HepG2 (cell line): ENCODE measurements around the gene RHBDL1. TPM values are rescaled to one million over a fixed set of nuclear protein-coding genes. Genes with fewer than 3 reads are reported as not detected.

Source experiments
- AGO2 ChIP-seq: fragments of 200-400 bp; formaldehyde crosslinking; optimal IDR thresholded peaks from 2 replicates; pipeline ENCODE3; 2017; ENCODE audit warnings: mild to moderate bottlenecking, low read depth, low read length, moderate library complexity
- CBX2 ChIP-seq, 2 experiments: fragments of 200-600 bp in 1 of 2; sonication (generic); formaldehyde crosslinking in 1 of 2; IDR thresholded peaks; 2 replicates each; pipeline versions ENCODE4 v1.7.0 to v1.8.1; 2018 to 2022; ENCODE audit warnings: low read depth in 2 of 2, low read length in 1 of 2, mild to moderate bottlenecking in 1 of 2, missing genetic modification reagents in 1 of 2
- CCAR2 ChIP-seq: fragments of 200-400 bp; formaldehyde crosslinking; optimal IDR thresholded peaks from 2 replicates; pipeline ENCODE3; 2018; ENCODE audit warnings: low read depth, mild to moderate bottlenecking, low read length, moderate library complexity
- CREBL2 ChIP-seq: sonication (generic); formaldehyde crosslinking; IDR thresholded peaks from 2 replicates; pipeline ENCODE4 v1.8.1; 2023; ENCODE audit warnings: missing genetic modification reagents, mild to moderate bottlenecking, borderline replicate concordance
- CREM ChIP-seq, 2 experiments: sonication (generic) in 1 of 2; formaldehyde crosslinking in 1 of 2; IDR thresholded peaks; 2 replicates each; pipeline versions ENCODE4 v1.4.0 to v1.6.1; 2016 to 2020; ENCODE audit warnings: antibody characterized with exemption in 1 of 2, mild to moderate bottlenecking in 1 of 2, missing genetic modification reagents in 1 of 2
- EHMT2 ChIP-seq: fragments of 200-600 bp; sonication (generic); IDR thresholded peaks from 2 replicates; pipeline ENCODE4 v1.7.0; 2017; ENCODE audit warnings: antibody characterized with exemption, low read depth, low read length, borderline replicate concordance
- ETV5 ChIP-seq: IDR thresholded peaks from 2 replicates; pipeline ENCODE4 v1.6.1; 2018; ENCODE audit warnings: missing biosample characterization, missing genetic modification reagents, inconsistent platforms, borderline replicate concordance
- KLF12 ChIP-seq: sonication (generic); formaldehyde crosslinking; IDR thresholded peaks from 2 replicates; pipeline ENCODE4 v1.4.0; 2020; ENCODE audit warnings: missing genetic modification reagents, borderline replicate concordance
- LBX2 ChIP-seq: sonication (generic); formaldehyde crosslinking; IDR thresholded peaks from 2 replicates; pipeline ENCODE4 v1.5.0; 2020; ENCODE audit warnings: missing genetic modification reagents, mild to moderate bottlenecking, borderline replicate concordance
- MAFF ChIP-seq: IDR thresholded peaks from 2 replicates; pipeline ENCODE4 v1.6.1; 2011; ENCODE audit warnings: low read depth, low read length, improper control_type of control experiment
- MLXIP ChIP-seq: sonication (generic); formaldehyde crosslinking; IDR thresholded peaks from 2 replicates; pipeline ENCODE4 v1.9.0; 2021; ENCODE audit warnings: missing genetic modification reagents, borderline replicate concordance
- NBN ChIP-seq: fragments of 450-650 bp; conservative IDR thresholded peaks from 2 replicates; pipeline ENCODE4 v1.6.1; 2017
- NCOA1 ChIP-seq: sonication (generic); formaldehyde crosslinking; IDR thresholded peaks from 2 replicates; pipeline ENCODE4 v1.9.0; 2021; ENCODE audit warnings: missing genetic modification reagents
- NFKBIZ ChIP-seq: IDR thresholded peaks from 2 replicates; pipeline ENCODE4 v1.6.1; 2018; ENCODE audit warnings: missing genetic modification reagents, missing compliant biosample characterization
- PCBP2 ChIP-seq: fragments of 200-400 bp; formaldehyde crosslinking; optimal IDR thresholded peaks from 2 replicates; pipeline ENCODE3; 2018; ENCODE audit warnings: low read length, low read depth; ENCODE audit not compliant: poor library complexity, severe bottlenecking
- RBAK ChIP-seq: sonication (generic); formaldehyde crosslinking; IDR thresholded peaks from 2 replicates; pipeline ENCODE4 v1.5.1; 2020; ENCODE audit warnings: mild to moderate bottlenecking, missing genetic modification reagents
- SP140L ChIP-seq: sonication (generic); formaldehyde crosslinking; IDR thresholded peaks from 2 replicates; pipeline ENCODE4 v1.4.0; 2020; ENCODE audit warnings: missing genetic modification reagents, borderline replicate concordance
- TAF1 ChIP-seq: sonication (generic); formaldehyde crosslinking; IDR thresholded peaks from 2 replicates; pipeline ENCODE4 v1.4.0; 2020; ENCODE audit warnings: missing genetic modification reagents
- U2AF1 ChIP-seq: fragments of 200-400 bp; formaldehyde crosslinking; optimal IDR thresholded peaks from 2 replicates; pipeline ENCODE3; 2017; ENCODE audit warnings: mild to moderate bottlenecking, low read depth, low read length
- XRCC5 ChIP-seq: fragments of 200-400 bp; formaldehyde crosslinking; optimal IDR thresholded peaks from 2 replicates; pipeline ENCODE3; 2017; ENCODE audit warnings: mild to moderate bottlenecking, low read length
- ZFP1 ChIP-seq: IDR thresholded peaks from 2 replicates; pipeline ENCODE4 v1.6.1; 2016
- ZFP36 ChIP-seq: fragments of 150-350 bp; IDR thresholded peaks from 2 replicates; pipeline ENCODE4 v1.6.1; 2018; ENCODE audit warnings: borderline replicate concordance, low read length, low read depth; ENCODE audit not compliant: partially characterized antibody
- ZKSCAN8 ChIP-seq: IDR thresholded peaks from 2 replicates; pipeline ENCODE4 v1.6.1; 2016; ENCODE audit warnings: borderline replicate concordance, missing genetic modification reagents, missing compliant biosample characterization
- ZNF207 ChIP-seq: fragments of 450-650 bp; IDR thresholded peaks from 2 replicates; pipeline ENCODE4 v1.6.1; 2016; ENCODE audit warnings: antibody characterized with exemption, borderline replicate concordance
- ZNF432 ChIP-seq: sonication (generic); formaldehyde crosslinking; IDR thresholded peaks from 2 replicates; pipeline ENCODE4 v1.5.0; 2020; ENCODE audit warnings: missing genetic modification reagents, mild to moderate bottlenecking, borderline replicate concordance
- ZNF7 ChIP-seq: IDR thresholded peaks from 2 replicates; pipeline ENCODE4 v1.6.1; 2016; ENCODE audit warnings: missing biosample characterization, missing genetic modification reagents
- ZNF839 ChIP-seq: sonication (generic); formaldehyde crosslinking; IDR thresholded peaks from 2 replicates; pipeline ENCODE4 v1.4.0; 2020; ENCODE audit warnings: missing genetic modification reagents, mild to moderate bottlenecking, borderline replicate concordance
- ZNF891 ChIP-seq: sonication (generic); formaldehyde crosslinking; IDR thresholded peaks from 2 replicates; pipeline ENCODE4 v1.5.0; 2020; ENCODE audit warnings: mild to moderate bottlenecking, missing genetic modification reagents
- polyA plus RNA-seq, 8 experiments: library from polyadenylated mRNA; depleted of rRNA in 3 of 8; stranded (reverse) in 7 of 8; unstranded in 1 of 8; fragments of >200 nt; fragmentation: Illumina TruSeq in 4 of 8; extraction: Trizol in 4 of 8; gene quantifications; 2 replicates each; pipeline versions ENCODE4 v1.2.1 to v1.2.3, GENCODE V29; 2011 to 2016; ENCODE audit warnings: low read depth in 4 of 8, missing spikeins in 1 of 8, mixed read lengths in 1 of 8; ENCODE audit not compliant: insufficient read depth in 1 of 8
- total RNA-seq, 5 experiments: library from RNA; depleted of rRNA; stranded (reverse); fragments of >200 nt; fragmentation: Illumina TruSeq; extraction: Trizol; gene quantifications; 2 replicates each; pipeline ENCODE4 v1.2.3, GENCODE V29; 2016; ENCODE audit warnings: low read depth in 1 of 5

RHBDL1 gene
- total and polyA plus RNA-seq, 2 of the 13 experiments (the other 11 are each of a cell fraction or from before 2014, with no cell fraction given) = 1.8 to 3.8 TPM

- TF ChIP-seq RBAK (CRISPR knock-in tag) (no peak), ZNF207 (no peak), CREBL2 (CRISPR knock-in tag) (no peak), CCAR2 (no peak), PCBP2 (no peak), ZNF891 (CRISPR knock-in tag) (no peak; the same call in 1 of the 2 replicates), CBX2 (IDR thresholded peaks at IDR 0.05; ENCODE audit: low read depth, low read length) (no peak), CBX2 (CRISPR knock-in tag; IDR thresholded peaks at IDR 0.05; ENCODE audit: low read depth) (no peak), NBN (no peak), XRCC5 (no peak), NCOA1 (CRISPR knock-in tag) (no peak), ZKSCAN8 (CRISPR knock-in tag) (0 out of 2 replicates have a peak, but pooled peaks have one; percentile 31), ZNF432 (CRISPR knock-in tag) (no peak), MAFF (no peak), ZFP1 (no peak), SP140L (CRISPR knock-in tag) (no peak), ZNF7 (no peak), U2AF1 (no peak), LBX2 (CRISPR knock-in tag) (no peak; the same call in 1 of the 2 replicates), KLF12 (CRISPR knock-in tag) (peak; percentile 82), ZFP36 (no peak), TAF1 (CRISPR knock-in tag) (no peak), NFKBIZ (CRISPR knock-in tag) (no peak), MLXIP (CRISPR knock-in tag) (peak; percentile 88; the same call in 1 of the 2 replicates), EHMT2 (peak; percentile 77), ETV5 (CRISPR knock-in tag) (0 out of 2 replicates have a peak, but pooled peaks have one; percentile 13), AGO2 (no peak), ZNF839 (no peak), CREM (IDR thresholded peaks at IDR 0.05) (no peak), CREM (CRISPR knock-in tag; IDR thresholded peaks at IDR 0.05) (no peak)
Measured at GRCh38 chr16:700684-701584, 25.5 kb downstream of the RHBDL1 start (continued).
